Parathyroid adenoma (tissue), 2 donors: ENCODE measurements around the gene UNC5C.

Source experiments
- H2AFZ ChIP-seq: fragments of 300-600 bp; sonication (generic); one replicate; pipeline ENCODE4 v1.7.0; 2017; ENCODE audit warnings: antibody characterized with exemption, mild to moderate bottlenecking
- H3K27ac ChIP-seq: fragments of 300-600 bp; sonication (generic); one replicate; pipeline ENCODE4 v1.7.0; 2017
- H3K27me3 ChIP-seq: fragments of 300-600 bp; sonication (generic); one replicate; pipeline ENCODE4 v1.7.0; 2017; ENCODE audit warnings: low read length; ENCODE audit not compliant: control insufficient read depth, insufficient read depth
- H3K36me3 ChIP-seq: fragments of 300-600 bp; sonication (generic); one replicate; pipeline ENCODE4 v1.7.0; 2017; ENCODE audit warnings: low read length; ENCODE audit not compliant: control insufficient read depth, insufficient read depth
- H3K4me1 ChIP-seq: fragments of 300-600 bp; sonication (generic); one replicate; pipeline ENCODE4 v1.7.0; 2017; ENCODE audit warnings: control low read depth
- H3K4me2 ChIP-seq: fragments of 300-600 bp; sonication (generic); one replicate; pipeline ENCODE4 v1.7.0; 2017; ENCODE audit warnings: low read length
- H3K4me3 ChIP-seq: fragments of 300-600 bp; sonication (generic); one replicate; pipeline ENCODE4 v1.7.0; 2017; ENCODE audit warnings: low read depth, low read length
- H3K79me2 ChIP-seq: fragments of 300-600 bp; sonication (generic); one replicate; pipeline ENCODE4 v1.7.0; 2017; ENCODE audit warnings: control low read depth
- H3K9ac ChIP-seq: fragments of 300-600 bp; sonication (generic); one replicate; pipeline ENCODE4 v1.7.0; 2017; ENCODE audit warnings: mild to moderate bottlenecking
- H3K9me3 ChIP-seq: fragments of 300-600 bp; sonication (generic); one replicate; pipeline ENCODE4 v1.7.0; 2017; ENCODE audit warnings: low read length; ENCODE audit not compliant: control insufficient read depth
- CTCF ChIP-seq: fragments of 300-600 bp; sonication (generic); IDR thresholded peaks from one replicate; pipeline ENCODE4 v1.7.0; 2017; ENCODE audit warnings: antibody characterized with exemption, mild to moderate bottlenecking
- donor health status: primary hyperparathyroidism.

The UNC5C gene

GRCh38 chr4:95476121-95476520 lies 72.7 kb downstream of the UNC5C start:
- TF ChIP-seq CTCF = no peak
- no peak overlapping the region for H3K4me2 ChIP-seq

GRCh38 chr4:95472534-95472933 lies 76.2 kb downstream of the UNC5C start:
- Histone ChIP-seq H3K4me1 (no peaks in the 10 kb centered on the region), H2AFZ (no peak overlapping the region), H3K27me3 (no peaks in the 10 kb centered on the region), H3K9me3 (no peaks in the 10 kb centered on the region), H3K79me2 (no peaks in the 10 kb centered on the region), H3K36me3 (no peaks in the 10 kb centered on the region), H3K9ac (no peak overlapping the region), H3K4me3 (no peak overlapping the region), H3K4me2 (no peak overlapping the region), H3K27ac (no peak overlapping the region)
- no peak for TF ChIP-seq CTCF

More at GRCh38 chr4:95476121-95476520, 72.7 kb downstream of the UNC5C start:
- H3K9ac ChIP-seq = no peak overlapping the region
- no peak overlapping the region for H3K4me3 ChIP-seq
- H3K4me1 ChIP-seq = no peaks in the 10 kb centered on the region
- H3K27me3 ChIP-seq = no peaks in the 10 kb centered on the region
- H3K27ac ChIP-seq = no peak overlapping the region
- H3K9me3 ChIP-seq = no peaks in the 10 kb centered on the region
- H3K36me3 ChIP-seq = no peaks in the 10 kb centered on the region
- no peaks in the 10 kb centered on the region for H3K79me2 ChIP-seq
- H2AFZ ChIP-seq = no peak overlapping the region

GRCh38 chr4:95470622-95471021 lies 78.2 kb downstream of the UNC5C start:
- Histone ChIP-seq H2AFZ (no peak overlapping the region), H3K4me3 (no peak overlapping the region), H3K27me3 (no peaks in the 10 kb centered on the region), H3K4me1 (no peaks in the 10 kb centered on the region), H3K9ac (no peak overlapping the region), H3K9me3 (no peaks in the 10 kb centered on the region), H3K27ac (no peak overlapping the region), H3K79me2 (no peaks in the 10 kb centered on the region), H3K4me2 (no peak overlapping the region), H3K36me3 (no peaks in the 10 kb centered on the region)
- TF ChIP-seq CTCF = no peak

GRCh38 chr4:95469617-95470016 lies 79.2 kb downstream of the UNC5C start:
- no peak for TF ChIP-seq CTCF
- H3K79me2 ChIP-seq = no peaks in the 10 kb centered on the region
- H3K4me3 ChIP-seq = no peak overlapping the region
- H3K27ac ChIP-seq = no peak overlapping the region
- no peak overlapping the region for H3K9ac ChIP-seq
- no peaks in the 10 kb centered on the region for H3K4me1 ChIP-seq
- H3K27me3 ChIP-seq = no peaks in the 10 kb centered on the region
- H3K36me3 ChIP-seq = no peaks in the 10 kb centered on the region
- H3K9me3 ChIP-seq = no peaks in the 10 kb centered on the region
- no peak overlapping the region for H3K4me2 ChIP-seq
- H2AFZ ChIP-seq = no peak overlapping the region

- TF ChIP-seq CTCF = no peak
- Histone ChIP-seq H2AFZ (no peak overlapping the region), H3K27ac (no peak overlapping the region)
These were observed 82.0 kb downstream of the UNC5C start for GRCh38 chr4:95466791-95467190.

More at GRCh38 chr4:95466791-95467190, 82.0 kb downstream of the UNC5C start:
- no peak overlapping the region for H3K4me3 ChIP-seq
- no peaks in the 10 kb centered on the region for H3K27me3 ChIP-seq
- H3K4me1 ChIP-seq = no peaks in the 10 kb centered on the region
- no peak overlapping the region for H3K4me2 ChIP-seq
- no peak overlapping the region for H3K9ac ChIP-seq
- H3K9me3 ChIP-seq = no peaks in the 10 kb centered on the region
- no peaks in the 10 kb centered on the region for H3K79me2 ChIP-seq
- no peaks in the 10 kb centered on the region for H3K36me3 ChIP-seq
